K562 (cell line): ENCODE results near the gene HPS1. TPM values are rescaled to one million over a fixed set of nuclear protein-coding genes. Genes with fewer than 3 reads are reported as not detected.

Experiments
- CTBP1 ChIP-seq: fragments of 450-650 bp; IDR thresholded peaks from 2 replicates; pipeline ENCODE4 v1.6.1; 2016; ENCODE audit warnings: borderline replicate concordance
- E2F5 ChIP-seq: sonication (generic); formaldehyde crosslinking; IDR thresholded peaks from 2 replicates; pipeline ENCODE4 v1.8.0; 2022; ENCODE audit warnings: mild to moderate bottlenecking, missing genetic modification reagents
- FOS ChIP-seq: IDR thresholded peaks from 3 replicates; pipeline ENCODE4 v1.6.1; 2011; ENCODE audit not compliant: insufficient read length; ENCODE audit errors: extremely low read depth
- GMEB1 ChIP-seq: fragments of 250-450 bp; sonication (Bioruptor Pico); IDR thresholded peaks from 2 replicates; pipeline ENCODE4 v1.4.0; 2020; ENCODE audit warnings: mild to moderate bottlenecking
- HES1 ChIP-seq: fragments of 450-650 bp; IDR thresholded peaks from 2 replicates; pipeline ENCODE4 v1.6.1; 2016; ENCODE audit warnings: low read depth, mild to moderate bottlenecking, moderate library complexity
- MAZ ChIP-seq, 2 experiments: fragments of 450-650 bp in 1 of 2; sonication (generic) in 1 of 2; formaldehyde crosslinking; IDR thresholded peaks in 1 of 2; conservative IDR thresholded peaks in 1 of 2; 2 replicates each; pipeline versions ENCODE4 v1.4.0 to v1.5.0; 2020; ENCODE audit warnings: mild to moderate bottlenecking in 1 of 2, missing genetic modification reagents in 1 of 2
- MTA3 ChIP-seq: fragments of 450-650 bp; formaldehyde crosslinking; IDR thresholded peaks from 2 replicates; pipeline ENCODE4 v1.6.1; 2017; ENCODE audit warnings: mild to moderate bottlenecking, borderline replicate concordance
- MYC ChIP-seq, 2 experiments: fragments of 250-450 bp in 1 of 2; sonication (Bioruptor Pico) in 1 of 2; IDR thresholded peaks; 2 replicates each; pipeline versions ENCODE4 v1.5.1 to v1.6.1; 2012 to 2021; ENCODE audit warnings: low read depth in 2 of 2, borderline replicate concordance in 1 of 2, improper control_type of control experiment in 1 of 2, low read length in 1 of 2, mild to moderate bottlenecking in 1 of 2, moderate library complexity in 1 of 2
- NCOA2 ChIP-seq, 2 experiments: fragments of 450-650 bp; IDR thresholded peaks; 2 replicates each; pipeline ENCODE4 v1.6.1; 2018; ENCODE audit warnings: mild to moderate bottlenecking in 2 of 2, moderate library complexity in 1 of 2; ENCODE audit not compliant: partially characterized antibody in 2 of 2
- POLR2A ChIP-seq: fragments of 450-650 bp; conservative IDR thresholded peaks from 2 replicates; pipeline ENCODE4 v1.6.1; 2016
- RAD51 ChIP-seq: fragments of 450-650 bp; IDR thresholded peaks from 2 replicates; pipeline ENCODE4 v1.7.1; 2016; ENCODE audit warnings: low read depth, mild to moderate bottlenecking, borderline replicate concordance
- SIX5 ChIP-seq, 2 experiments: IDR thresholded peaks; 2 replicates each; pipeline ENCODE4 v1.6.1; 2011; ENCODE audit warnings: low read length in 2 of 2, borderline replicate concordance in 1 of 2, low read depth in 1 of 2, mild to moderate bottlenecking in 1 of 2, moderate library complexity in 1 of 2; ENCODE audit not compliant: insufficient read depth in 1 of 2
- TCF7 ChIP-seq: sonication (generic); IDR thresholded peaks from 2 replicates; pipeline ENCODE4 v1.6.1; 2016; ENCODE audit warnings: antibody characterized with exemption, borderline replicate concordance
- TRIM25 ChIP-seq: fragments of 450-650 bp; IDR thresholded peaks from 2 replicates; pipeline ENCODE4 v1.7.0; 2016; ENCODE audit warnings: borderline replicate concordance
- U2AF1 ChIP-seq: fragments of 200-400 bp; formaldehyde crosslinking; optimal IDR thresholded peaks from 2 replicates; pipeline ENCODE3; 2017; ENCODE audit warnings: mild to moderate bottlenecking, low read depth, low read length, moderate library complexity
- ZBTB34 ChIP-seq: fragments of 250-450 bp; sonication (Bioruptor Pico); IDR thresholded peaks from 2 replicates; pipeline ENCODE4 v1.8.0; 2021; ENCODE audit warnings: mild to moderate bottlenecking, moderate library complexity
- ZFP91 ChIP-seq: sonication (generic); formaldehyde crosslinking; IDR thresholded peaks from 2 replicates; pipeline ENCODE4 v1.8.0; 2022; ENCODE audit warnings: mild to moderate bottlenecking, missing genetic modification reagents
- ZNF785 ChIP-seq: fragments of 250-450 bp; sonication (Bioruptor Pico); IDR thresholded peaks from 2 replicates; pipeline ENCODE4 v1.4.0; 2020; ENCODE audit warnings: mild to moderate bottlenecking
- polyA plus RNA-seq, 8 experiments: library from polyadenylated mRNA; depleted of rRNA in 4 of 8; stranded (reverse) in 5 of 8; unstranded in 3 of 8; fragments of >200 nt; fragmentation: Nextera tagmentation in 2 of 8; fragmentation: Illumina TruSeq in 1 of 8; extraction: Ambion mirVana in 2 of 8; extraction: Trizol in 1 of 8; gene quantifications; 2 replicates each; pipeline versions ENCODE4 v1.2.1 to v1.2.3, GENCODE V29; 2011 to 2014; ENCODE audit warnings: inconsistent platforms in 1 of 8, missing spikeins in 1 of 8
- total RNA-seq, 7 experiments: library from RNA; depleted of rRNA in 6 of 7; stranded (reverse); fragments of >200 nt in 6 of 7; fragmentation: Illumina TruSeq in 2 of 7; extraction: Trizol in 2 of 7; gene quantifications; 2 replicates each; pipeline versions ENCODE4 v1.2.1 to v1.2.3, GENCODE V29; 2011 to 2021; ENCODE audit warnings: low replicate concordance in 1 of 7

HPS1 gene
- total and polyA plus RNA-seq, 9 of the 15 experiments (the other 6 are each of a cell fraction or from before 2014, with no cell fraction given): 18.1 to 43.6 (median 26.3) TPM

GRCh38 chr10:98460837-98461499 lies 14.2 kb upstream of the HPS1 start (continued):
- TF ChIP-seq ZBTB34 (CRISPR knock-in tag) (no peak), E2F5 (CRISPR knock-in tag) (no peak), POLR2A (no peak), TCF7 (0 out of 2 replicates have a peak, but pooled peaks have one; percentile 32), FOS (peak; percentile 69), U2AF1 (no peak), TRIM25 (no peak), MAZ (CRISPR knock-in tag; conservative IDR thresholded peaks at IDR 0.05 in 1 of 2, IDR thresholded peaks at IDR 0.05 in 1 of 2) (peak; percentile 87 to 97), HES1 (peak; percentile 87), ZFP91 (CRISPR knock-in tag) (no peak), SIX5 (IDR thresholded peaks at IDR 0.05; ENCODE audit: borderline replicate concordance in 1 of 2, insufficient read depth in 1 of 2, low read depth in 1 of 2, low read length in 2 of 2) (no peak), NCOA2 (IDR thresholded peaks at IDR 0.05; ENCODE audit: partially characterized antibody in 2 of 2) (peak; percentile 55 to 62), MYC (IDR thresholded peaks at IDR 0.05; ENCODE audit: low read depth, low read length) (peak; percentile 58), MYC (CRISPR knock-in tag; IDR thresholded peaks at IDR 0.05; ENCODE audit: borderline replicate concordance, low read depth) (no peak), MTA3 (0 out of 2 replicates have a peak, but pooled peaks have one; percentile 61), RAD51 (0 out of 2 replicates have a peak, but pooled peaks have one; percentile 37), GMEB1 (no peak), ZNF785 (CRISPR knock-in tag) (no peak), CTBP1 (peak; percentile 89)
